ENCODE results near the gene VASN. TPM values are rescaled to one million over a fixed set of nuclear protein-coding genes. Genes with fewer than 3 reads are reported as not detected.

The VASN gene
- total and polyA plus RNA-seq, 10 of the 15 experiments (the other 5 are each of a cell fraction or from before 2014, with no cell fraction given): 0.02 to 0.19 (median 0.14) TPM; not detected in 6

DNA sequence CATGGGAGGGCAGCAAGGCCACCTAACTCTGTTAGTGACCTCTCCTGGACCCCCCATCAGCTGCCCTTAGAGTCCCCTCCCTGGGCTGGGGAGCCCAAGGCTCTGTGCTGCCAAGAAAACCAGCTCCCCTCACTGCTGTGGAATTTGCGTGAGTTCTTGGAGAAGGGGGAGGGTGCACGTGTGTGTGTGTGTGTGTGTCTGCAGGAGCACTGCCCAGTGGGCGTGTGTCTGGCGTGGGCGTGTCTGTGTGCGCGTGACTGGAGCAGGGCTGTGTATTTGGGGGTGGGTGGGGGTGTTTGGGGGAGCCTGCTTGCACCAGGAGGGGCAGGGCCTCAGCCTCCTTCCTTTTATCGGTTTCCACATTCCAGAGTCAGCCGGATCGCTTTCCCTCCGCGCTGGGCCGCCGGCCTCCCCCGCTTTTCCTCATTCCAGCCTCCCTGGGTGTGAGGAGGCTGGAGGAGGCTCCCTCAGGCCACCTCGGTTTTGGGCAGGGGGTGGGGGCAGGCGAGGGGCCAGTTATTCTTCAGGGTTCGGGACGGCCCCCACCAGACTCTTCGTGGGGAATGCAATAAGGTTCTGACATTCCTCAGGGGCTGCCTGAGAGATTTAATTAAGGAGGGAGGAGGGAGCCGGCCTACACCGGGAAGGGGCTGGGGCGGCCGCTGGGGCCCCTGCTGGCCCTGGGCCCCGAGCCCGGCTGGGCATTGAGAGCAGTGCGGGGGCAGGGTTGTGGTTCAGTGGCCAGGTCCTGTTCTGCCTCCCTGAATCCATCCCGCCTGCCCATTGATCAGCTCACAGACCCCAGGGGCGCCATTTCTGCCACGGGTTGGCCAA is 2.5 kb downstream of the VASN start (continued):
- TF ChIP-seq, protein P1, sequence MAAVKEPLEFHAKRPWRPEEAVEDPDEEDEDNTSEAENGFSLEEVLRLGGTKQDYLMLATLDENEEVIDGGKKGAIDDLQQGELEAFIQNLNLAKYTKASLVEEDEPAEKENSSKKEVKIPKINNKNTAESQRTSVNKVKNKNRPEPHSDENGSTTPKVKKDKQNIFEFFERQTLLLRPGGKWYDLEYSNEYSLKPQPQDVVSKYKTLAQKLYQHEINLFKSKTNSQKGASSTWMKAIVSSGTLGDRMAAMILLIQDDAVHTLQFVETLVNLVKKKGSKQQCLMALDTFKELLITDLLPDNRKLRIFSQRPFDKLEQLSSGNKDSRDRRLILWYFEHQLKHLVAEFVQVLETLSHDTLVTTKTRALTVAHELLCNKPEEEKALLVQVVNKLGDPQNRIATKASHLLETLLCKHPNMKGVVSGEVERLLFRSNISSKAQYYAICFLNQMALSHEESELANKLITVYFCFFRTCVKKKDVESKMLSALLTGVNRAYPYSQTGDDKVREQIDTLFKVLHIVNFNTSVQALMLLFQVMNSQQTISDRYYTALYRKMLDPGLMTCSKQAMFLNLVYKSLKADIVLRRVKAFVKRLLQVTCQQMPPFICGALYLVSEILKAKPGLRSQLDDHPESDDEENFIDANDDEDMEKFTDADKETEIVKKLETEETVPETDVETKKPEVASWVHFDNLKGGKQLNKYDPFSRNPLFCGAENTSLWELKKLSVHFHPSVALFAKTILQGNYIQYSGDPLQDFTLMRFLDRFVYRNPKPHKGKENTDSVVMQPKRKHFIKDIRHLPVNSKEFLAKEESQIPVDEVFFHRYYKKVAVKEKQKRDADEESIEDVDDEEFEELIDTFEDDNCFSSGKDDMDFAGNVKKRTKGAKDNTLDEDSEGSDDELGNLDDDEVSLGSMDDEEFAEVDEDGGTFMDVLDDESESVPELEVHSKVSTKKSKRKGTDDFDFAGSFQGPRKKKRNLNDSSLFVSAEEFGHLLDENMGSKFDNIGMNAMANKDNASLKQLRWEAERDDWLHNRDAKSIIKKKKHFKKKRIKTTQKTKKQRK (IDR thresholded peaks at IDR 0.05; ENCODE audit: low read depth, low read length): no peak
- no peak for TF ChIP-seq FOXK2 (IDR thresholded peaks at IDR 0.05)

DNA sequence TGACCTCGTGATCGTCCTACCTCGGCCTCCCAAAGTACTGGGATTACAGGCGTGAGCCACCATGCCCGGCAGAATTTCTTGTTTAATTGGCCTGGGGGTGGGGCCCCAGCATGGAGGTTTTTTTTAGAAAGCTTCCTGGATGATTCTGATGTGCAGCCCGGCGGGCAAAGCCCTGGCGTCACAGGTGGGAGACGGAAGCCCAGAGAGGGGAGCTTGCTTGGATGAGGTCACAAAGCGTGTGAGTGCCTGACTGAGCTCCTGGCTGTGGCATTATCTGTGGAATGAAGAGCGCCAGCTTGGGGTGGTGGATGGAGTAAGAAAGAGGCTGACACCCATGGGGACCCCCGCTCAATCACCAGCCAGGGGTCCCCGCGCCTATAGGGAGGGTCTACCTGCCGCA is 4.1 kb downstream of the VASN start:
- no peak for ATAC-seq
- WGBS (ENCODE audit: insufficient coverage, insufficient replicate concordance, low lambda C conversion rate, missing lambda C conversion rate): 97% methylated on average over 15 of the region's 15 CpGs
- H3K9ac ChIP-seq (ENCODE audit: control insufficient read depth, insufficient read depth, low read length): no peak overlapping the region
- H3K36me3 ChIP-seq (ENCODE audit: control insufficient read depth in 2 of 2, insufficient read depth in 2 of 2, low read length in 1 of 2): peaks cover 0 to 2% of the 10 kb centered on the region in 2 experiments; a peak in 1 of 4 replicates
- no peak overlapping the region for H2AFZ ChIP-seq (ENCODE audit: control insufficient read depth, low read depth, low read length)
- ChIA-PET RAD21 (ENCODE audit: unreplicated experiment) (no interaction called here), CTCF (interaction anchor here (0.7 to 1.4 kb wide), 2 partner anchors 37 to 87 kb away, joined by 3 to 6 read pairs; no protein-coding TSS in a partner anchor), POLR2A (no interaction called here), SMC1A (ENCODE audit: uncharacterized antibody, unreplicated experiment) (no interaction called here)
- no peak overlapping the region for H3K4me3 ChIP-seq
- no peaks in the 10 kb centered on the region for H3K27me3 ChIP-seq (replicated peaks in 1 of 2; ENCODE audit: control insufficient read depth in 2 of 2, insufficient read depth in 2 of 2, low read length in 1 of 2)
- no peaks in the 10 kb centered on the region for H3K4me1 ChIP-seq (ENCODE audit: control insufficient read depth, insufficient read depth, low read length)
- DNase-seq (ENCODE audit: low read depth, low spot score): no peak
- no TSS peak for BruUV-seq (replicated peaks)
- H4K20me1 ChIP-seq (ENCODE audit: control insufficient read depth, insufficient read depth): peaks cover 5% of the 10 kb centered on the region
- no peak overlapping the region for H3K4me2 ChIP-seq (ENCODE audit: control insufficient read depth, insufficient read depth)
- no peaks in the 10 kb centered on the region for H3K9me3 ChIP-seq (replicated peaks; ENCODE audit: control insufficient read depth, insufficient read depth, low read length)
- H3K79me2 ChIP-seq (ENCODE audit: control insufficient read depth, insufficient read depth, low read length): no peaks in the 10 kb centered on the region
- intact Hi-C loops (cut with micrococcal nuclease; ENCODE audit: unreplicated experiment) (no loop called here), in situ Hi-C loops (cut with MboI) (no loop called here)
- no peak overlapping the region for H3K27ac ChIP-seq (ENCODE audit: control insufficient read depth, insufficient read depth)
- FAIRE-seq: no peak
- TF ChIP-seq MYB (IDR thresholded peaks at IDR 0.05; ENCODE audit: borderline replicate concordance, low read depth, low read length) (no peak), DPF2 (IDR thresholded peaks at IDR 0.05) (no peak), POU2F2 (IDR thresholded peaks at IDR 0.05; ENCODE audit: borderline replicate concordance, low read depth, low read length) (no peak), EP300 (IDR thresholded peaks at IDR 0.05; ENCODE audit: borderline replicate concordance in 1 of 2, control insufficient read depth in 1 of 2, low read depth in 2 of 2, low read length in 2 of 2) (no peak), GATAD2B (conservative IDR thresholded peaks at IDR 0.05; ENCODE audit: low read depth) (no peak), POLR2A (IDR thresholded peaks at IDR 0.05; ENCODE audit: low read depth, low read length) (no peak), HCFC1 (IDR thresholded peaks at IDR 0.05; ENCODE audit: low read length) (no peak), IKZF1 (conservative IDR thresholded peaks at IDR 0.05) (no peak), CHD4 (IDR thresholded peaks at IDR 0.05) (no peak)
- TF ChIP-seq, protein P2, sequence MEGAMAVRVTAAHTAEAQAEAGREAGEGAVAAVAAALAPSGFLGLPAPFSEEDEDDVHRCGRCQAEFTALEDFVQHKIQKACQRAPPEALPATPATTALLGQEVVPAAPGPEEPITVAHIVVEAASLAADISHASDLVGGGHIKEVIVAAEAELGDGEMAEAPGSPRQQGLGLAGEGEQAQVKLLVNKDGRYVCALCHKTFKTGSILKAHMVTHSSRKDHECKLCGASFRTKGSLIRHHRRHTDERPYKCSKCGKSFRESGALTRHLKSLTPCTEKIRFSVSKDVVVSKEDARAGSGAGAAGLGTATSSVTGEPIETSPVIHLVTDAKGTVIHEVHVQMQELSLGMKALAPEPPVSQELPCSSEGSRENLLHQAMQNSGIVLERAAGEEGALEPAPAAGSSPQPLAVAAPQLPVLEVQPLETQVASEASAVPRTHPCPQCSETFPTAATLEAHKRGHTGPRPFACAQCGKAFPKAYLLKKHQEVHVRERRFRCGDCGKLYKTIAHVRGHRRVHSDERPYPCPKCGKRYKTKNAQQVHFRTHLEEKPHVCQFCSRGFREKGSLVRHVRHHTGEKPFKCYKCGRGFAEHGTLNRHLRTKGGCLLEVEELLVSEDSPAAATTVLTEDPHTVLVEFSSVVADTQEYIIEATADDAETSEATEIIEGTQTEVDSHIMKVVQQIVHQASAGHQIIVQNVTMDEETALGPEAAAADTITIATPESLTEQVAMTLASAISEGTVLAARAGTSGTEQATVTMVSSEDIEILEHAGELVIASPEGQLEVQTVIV (IDR thresholded peaks at IDR 0.05; ENCODE audit: borderline replicate concordance, partially characterized antibody): no peak
- TF ChIP-seq, protein P3, sequence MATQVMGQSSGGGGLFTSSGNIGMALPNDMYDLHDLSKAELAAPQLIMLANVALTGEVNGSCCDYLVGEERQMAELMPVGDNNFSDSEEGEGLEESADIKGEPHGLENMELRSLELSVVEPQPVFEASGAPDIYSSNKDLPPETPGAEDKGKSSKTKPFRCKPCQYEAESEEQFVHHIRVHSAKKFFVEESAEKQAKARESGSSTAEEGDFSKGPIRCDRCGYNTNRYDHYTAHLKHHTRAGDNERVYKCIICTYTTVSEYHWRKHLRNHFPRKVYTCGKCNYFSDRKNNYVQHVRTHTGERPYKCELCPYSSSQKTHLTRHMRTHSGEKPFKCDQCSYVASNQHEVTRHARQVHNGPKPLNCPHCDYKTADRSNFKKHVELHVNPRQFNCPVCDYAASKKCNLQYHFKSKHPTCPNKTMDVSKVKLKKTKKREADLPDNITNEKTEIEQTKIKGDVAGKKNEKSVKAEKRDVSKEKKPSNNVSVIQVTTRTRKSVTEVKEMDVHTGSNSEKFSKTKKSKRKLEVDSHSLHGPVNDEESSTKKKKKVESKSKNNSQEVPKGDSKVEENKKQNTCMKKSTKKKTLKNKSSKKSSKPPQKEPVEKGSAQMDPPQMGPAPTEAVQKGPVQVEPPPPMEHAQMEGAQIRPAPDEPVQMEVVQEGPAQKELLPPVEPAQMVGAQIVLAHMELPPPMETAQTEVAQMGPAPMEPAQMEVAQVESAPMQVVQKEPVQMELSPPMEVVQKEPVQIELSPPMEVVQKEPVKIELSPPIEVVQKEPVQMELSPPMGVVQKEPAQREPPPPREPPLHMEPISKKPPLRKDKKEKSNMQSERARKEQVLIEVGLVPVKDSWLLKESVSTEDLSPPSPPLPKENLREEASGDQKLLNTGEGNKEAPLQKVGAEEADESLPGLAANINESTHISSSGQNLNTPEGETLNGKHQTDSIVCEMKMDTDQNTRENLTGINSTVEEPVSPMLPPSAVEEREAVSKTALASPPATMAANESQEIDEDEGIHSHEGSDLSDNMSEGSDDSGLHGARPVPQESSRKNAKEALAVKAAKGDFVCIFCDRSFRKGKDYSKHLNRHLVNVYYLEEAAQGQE (IDR thresholded peaks at IDR 0.05; ENCODE audit: low read depth, low read length): no peak

Data from GM12878 (cell line).